IPS DF 19.7 (cell line): ENCODE measurements around the gene LRRK2.
"Not testable (repeated sequence)": the region's sequence is repeated elsewhere in the genome, so short reads cannot be mapped to it uniquely, and the experiment has no call there.

Source experiments
- DNase-seq: peaks from one replicate; pipeline ENCODE4 v3.0.0-alpha.2; 2013; ENCODE audit warnings: low read depth, low spot score

LRRK2 gene

GRCh38 chr12:40212566-40212965 lies 12.2 kb upstream of the LRRK2 start:
- no peak for DNase-seq

- DNase-seq, result no peak
These were observed 8.8 kb upstream of the LRRK2 start for GRCh38 chr12:40215982-40216381.

- DNase-seq, result no peak
These were observed 8.1 kb upstream of the LRRK2 start for GRCh38 chr12:40216516-40217288.

GRCh38 chr12:40219760-40220159 lies 5.0 kb upstream of the LRRK2 start:
- no peak for DNase-seq

- no peak for DNase-seq
These were observed 2.5 kb upstream of the LRRK2 start for GRCh38 chr12:40222247-40222646.

- DNase-seq, result no peak
These were observed 1.2 kb upstream of the LRRK2 start for GRCh38 chr12:40223646-40224045.

- DNase-seq, result no peak
These were observed 663 bp downstream of the LRRK2 start for GRCh38 chr12:40225337-40225983.

- DNase-seq, result no peak
These were observed 1.3 kb downstream of the LRRK2 start for GRCh38 chr12:40225984-40226602.

- no peak for DNase-seq
These were observed 1.9 kb downstream of the LRRK2 start for GRCh38 chr12:40226705-40227104.

GRCh38 chr12:40227447-40227846 lies 2.6 kb downstream of the LRRK2 start:
- no peak for DNase-seq

GRCh38 chr12:40228727-40229126 lies 3.9 kb downstream of the LRRK2 start:
- no peak for DNase-seq

- no peak for DNase-seq
These were observed 5.2 kb downstream of the LRRK2 start for GRCh38 chr12:40229690-40230651.

- DNase-seq, result no peak
These were observed 7.8 kb downstream of the LRRK2 start for GRCh38 chr12:40232602-40233001.

GRCh38 chr12:40233741-40234367 lies 9.1 kb downstream of the LRRK2 start:
- DNase-seq, result no peak

GRCh38 chr12:40236357-40236850 lies 11.6 kb downstream of the LRRK2 start:
- DNase-seq, result no peak

- DNase-seq, result no peak
These were observed 13.6 kb downstream of the LRRK2 start for GRCh38 chr12:40238266-40238902.

- no peak for DNase-seq
These were observed 14.2 kb downstream of the LRRK2 start for GRCh38 chr12:40238979-40239378.

GRCh38 chr12:40240779-40241178 lies 16.0 kb downstream of the LRRK2 start:
- no peak for DNase-seq

GRCh38 chr12:40241741-40242140 lies 16.9 kb downstream of the LRRK2 start:
- no peak for DNase-seq

GRCh38 chr12:40244526-40245156 lies 19.8 kb downstream of the LRRK2 start:
- not testable (repeated sequence) for DNase-seq
